ENCODE data around the gene KNG1. TPM values are rescaled to one million over a fixed set of nuclear protein-coding genes. Genes with fewer than 3 reads are reported as not detected.

Gene KNG1
- total RNA-seq, result not detected in 2 replicates

DNA sequence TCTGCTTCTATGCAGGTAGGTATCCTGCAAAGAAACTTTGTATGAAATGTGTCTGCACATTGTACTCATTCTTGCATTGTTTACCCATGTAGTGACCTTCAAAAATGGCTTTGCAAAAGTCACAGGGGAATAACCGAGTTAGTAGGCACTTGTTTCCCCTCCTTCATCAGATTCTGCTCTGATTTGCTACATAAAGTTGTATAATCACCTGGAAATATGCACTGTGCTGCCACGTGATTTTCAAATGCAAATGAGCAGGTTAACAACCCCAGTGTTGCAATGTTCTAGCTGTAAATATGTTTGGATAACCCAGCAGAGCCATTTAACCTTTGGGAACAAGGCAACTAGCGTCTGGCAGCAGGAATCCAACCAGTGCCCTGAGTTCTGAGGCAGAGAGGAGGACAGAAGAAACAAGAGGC lies at the start of gene KNG1:
KNG1 (plus strand) TSS at position 321 of the 419 bp plus-strand sequence. CDS start 184 bp downstream, outside the sequence.

DNA sequence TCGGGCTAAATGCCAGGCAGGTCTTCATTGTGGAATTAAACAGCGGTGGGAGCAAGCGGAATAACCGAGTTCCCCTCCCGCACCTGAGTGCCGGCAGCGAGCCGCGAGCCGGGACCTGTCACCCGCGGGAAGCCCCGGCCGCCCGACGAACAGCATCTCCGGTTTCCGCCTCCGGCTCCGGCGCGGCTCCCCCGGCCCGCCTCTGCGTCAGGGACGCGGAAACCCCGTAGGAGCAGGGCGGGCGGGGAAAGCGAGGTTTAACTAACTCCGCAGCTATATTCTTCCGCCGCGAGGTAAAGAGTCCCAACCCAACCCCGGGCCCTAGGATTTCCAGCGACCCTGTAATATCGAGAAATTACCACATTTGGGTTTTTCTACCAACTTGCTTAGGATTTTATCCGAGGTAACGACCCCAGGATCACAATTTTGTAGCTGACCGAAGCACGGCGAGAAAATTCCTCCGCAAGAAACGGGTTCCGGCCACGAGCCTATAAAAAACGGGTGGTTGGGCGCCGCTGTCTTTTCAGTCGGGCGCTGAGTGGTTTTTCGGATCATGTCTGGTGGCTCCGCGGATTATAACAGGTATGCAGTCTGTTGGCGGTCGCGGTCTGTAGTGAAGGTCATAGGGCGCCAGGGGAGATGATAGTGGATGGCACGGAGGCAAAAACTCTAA lies 66.0 kb downstream of the KNG1 start, which contains the start of gene EIF4A2:
EIF4A2 (plus strand) TSS at position 520 of the 673 bp plus-strand sequence; CDS start at position 554, 34 bp downstream.

Other genes starting within 250 kb of the KNG1 start
- gene CRYGS, start 173.0 kb upstream of the KNG1 start, total RNA-seq, result not detected in 2 replicates
- gene TBCCD1, start 150.0 kb upstream of the KNG1 start, total RNA-seq, result 8.4 and 9.0 TPM in 2 replicates
- gene DNAJB11, start 146.6 kb upstream of the KNG1 start, total RNA-seq, result 50.7 and 67.5 TPM in 2 replicates
- gene AHSG, start 104.3 kb upstream of the KNG1 start, total RNA-seq, result not detected in 2 replicates
- not detected in 2 replicates for gene FETUB, start 77.0 kb upstream of the KNG1 start, total RNA-seq
- gene HRG, start 51.3 kb upstream of the KNG1 start, total RNA-seq, result not detected in 2 replicates
- 225 and 273 TPM in 2 replicates for gene EIF4A2, start 66.2 kb downstream of the KNG1 start, total RNA-seq
- 28.3 and 35.6 TPM in 2 replicates for gene RFC4, start 89.1 kb downstream of the KNG1 start, total RNA-seq
- not detected in 2 replicates for gene ADIPOQ, start 125.4 kb downstream of the KNG1 start, total RNA-seq
- under 0.01 and 0.35 TPM in 2 replicates for gene ST6GAL1, start 213.2 kb downstream of the KNG1 start, total RNA-seq

Data from myometrial cell (primary cell).